Stimulated activated CD4-positive, alpha-beta T cell treated with anti-CD3 and anti-CD28 coated beads, Interleukin-4, amount 100 ng/mL, for 48 hours (primary cell): ENCODE data around the gene NUDT3.
"Not testable (repeated sequence)": the region's sequence is repeated elsewhere in the genome, so short reads cannot be mapped to it uniquely, and the experiment has no call there.

Experiments used
- DNase-seq, 2 donors: peaks; one replicate each; pipeline ENCODE4 v3.0.0-alpha.2; 2020; ENCODE audit warnings: low read depth in 2 of 2

The NUDT3 gene

GRCh38 chr6:34392497-34393190, at the start of gene NUDT3:
NUDT3 (minus strand) TSS chr6:34392669; CDS start chr6:34392362, 307 bp downstream.
- peak; percentile 88 to 89 for DNase-seq

DNA sequence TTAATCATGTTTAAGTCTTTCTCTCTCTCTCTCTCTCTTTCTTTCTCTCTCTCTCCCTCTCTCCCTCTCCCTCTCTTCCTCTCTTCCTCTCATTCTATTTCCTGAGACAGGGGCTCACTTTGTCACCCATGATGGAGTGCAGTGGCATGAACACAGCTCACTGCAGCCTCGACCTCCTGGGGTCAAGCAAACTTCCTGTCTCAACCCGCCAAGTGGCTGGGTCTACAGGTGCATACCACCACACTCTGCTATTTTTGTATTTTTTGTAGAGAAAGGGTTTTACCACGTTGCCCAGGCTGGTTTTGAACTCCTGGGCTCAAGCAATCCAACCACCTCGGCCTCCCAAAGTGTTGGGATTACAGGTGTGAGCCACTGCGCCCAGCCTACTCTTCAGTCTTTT, 49.1 kb upstream of the NUDT3 start:
- no peak for DNase-seq

DNA sequence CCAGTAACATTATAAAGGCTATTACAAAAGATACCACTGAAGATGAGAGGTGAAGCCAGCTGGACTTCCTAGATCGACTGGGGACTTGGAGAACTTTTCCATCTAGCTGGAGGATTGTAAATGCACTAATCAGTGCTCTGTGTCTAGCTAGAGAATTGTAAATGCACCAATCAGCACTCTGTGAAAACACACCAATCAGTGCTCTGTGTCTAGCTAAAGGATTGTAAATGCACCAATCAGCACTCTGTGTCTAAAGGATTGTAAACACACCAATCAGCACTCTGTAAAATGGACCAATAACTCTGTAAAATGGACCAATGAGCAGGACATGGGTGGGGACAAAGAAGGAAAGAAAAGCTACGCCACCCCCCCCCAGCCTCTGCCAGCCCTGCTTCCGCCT, 47.0 kb upstream of the NUDT3 start:
- DNase-seq: no peak

GRCh38 chr6:34438705-34439104, 46.2 kb upstream of the NUDT3 start:
- DNase-seq: no peak

DNA sequence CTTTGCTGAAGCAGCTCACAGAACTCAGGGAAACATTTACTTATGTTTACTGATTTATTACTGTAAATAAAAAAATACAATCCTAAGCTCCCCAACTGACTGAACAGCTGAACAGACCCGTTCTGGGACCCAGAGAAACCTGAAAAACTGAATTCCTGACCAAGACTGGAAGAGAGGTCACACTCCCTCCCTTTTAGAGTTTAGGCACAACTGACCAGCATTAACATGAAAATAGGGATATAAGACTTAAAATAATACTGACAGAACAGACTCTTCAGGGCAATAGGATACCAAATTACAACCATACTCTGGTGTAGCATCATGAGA, 45.1 kb upstream of the NUDT3 start:
- DNase-seq: no peak

DNA sequence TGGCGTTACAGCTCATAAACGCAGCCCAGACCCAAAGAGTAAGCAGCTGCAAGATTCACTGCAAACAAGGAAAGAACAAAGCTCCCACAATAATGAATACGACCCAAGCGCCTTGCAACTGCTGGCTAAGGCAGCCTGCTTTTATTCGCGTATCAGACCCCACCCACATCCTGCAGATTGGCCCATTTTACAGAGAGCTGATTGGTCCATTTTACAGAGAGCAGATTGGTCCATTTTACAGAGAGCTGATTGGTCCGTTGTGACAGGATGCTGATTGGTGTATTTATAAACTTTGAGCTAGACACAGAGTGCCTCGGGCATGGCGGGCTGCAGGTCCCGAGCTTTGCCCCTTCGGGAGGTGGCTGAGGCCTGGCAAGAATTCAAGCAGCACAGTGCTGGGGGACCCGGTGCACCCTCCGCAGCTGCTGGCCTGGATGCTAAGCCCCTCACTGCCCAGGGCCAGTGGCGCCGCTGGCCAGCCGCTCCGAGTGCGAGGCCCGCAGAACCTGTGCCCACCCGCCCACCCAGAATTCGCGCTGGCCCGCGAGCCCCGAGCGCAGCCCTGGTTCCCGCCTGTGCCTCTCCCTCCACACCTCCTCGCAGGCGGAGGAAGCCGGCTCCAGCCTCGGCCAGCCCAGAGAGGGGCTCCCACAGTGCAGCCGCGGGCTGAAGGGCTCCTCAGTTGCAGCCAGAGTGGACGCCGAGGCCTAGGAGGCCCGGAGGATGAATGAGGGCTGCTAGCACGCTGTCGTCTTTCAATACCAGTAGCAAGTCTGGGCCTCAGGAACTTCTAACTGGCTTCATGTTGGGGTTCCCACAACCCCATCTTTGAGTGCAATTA, 44.6 kb upstream of the NUDT3 start:
- DNase-seq: no peak

DNA sequence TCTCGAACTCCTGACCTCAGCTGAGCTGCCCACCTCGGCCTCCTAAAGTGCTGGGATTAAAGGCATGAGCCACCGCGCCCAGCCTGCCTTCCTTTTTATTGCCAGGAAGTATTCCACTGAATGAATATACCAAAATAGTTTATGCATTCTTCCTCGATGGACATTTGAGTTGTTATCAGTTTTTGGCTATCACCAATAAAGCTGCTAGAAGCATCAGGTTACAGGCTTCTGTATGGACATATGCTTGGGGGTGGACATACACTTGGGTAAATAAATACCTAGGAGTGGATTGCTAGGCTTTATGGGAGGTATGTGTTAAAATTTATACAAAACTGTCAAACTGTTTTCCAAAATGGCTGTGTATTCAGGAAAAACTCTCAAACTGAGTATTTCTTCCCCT, 43.4 kb upstream of the NUDT3 start:
- DNase-seq: no peak

GRCh38 chr6:34425498-34426410, 33.3 kb upstream of the NUDT3 start, which contains the start of gene RPS10:
RPS10 (minus strand) TSS chr6:34426069; CDS start chr6:34425221, 848 bp downstream.
- DNase-seq: peak; percentile 87 to 90

DNA sequence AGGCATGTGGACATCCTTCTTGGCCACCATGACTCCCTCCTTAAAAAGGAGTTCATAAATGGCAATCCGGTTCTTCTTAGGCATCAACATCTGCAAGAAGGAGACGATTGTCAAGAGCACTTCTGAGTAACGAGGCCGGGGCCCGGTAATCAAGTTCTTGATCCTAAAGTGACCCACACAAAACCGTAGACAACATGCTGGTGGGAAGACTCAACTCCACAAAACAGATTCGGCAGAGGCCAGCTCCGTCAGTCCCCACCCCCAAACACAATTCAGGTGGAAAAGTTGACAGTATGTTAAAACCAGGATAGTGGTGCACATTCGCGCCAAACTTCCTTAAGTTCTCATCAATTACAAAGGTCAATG, 32.6 kb upstream of the NUDT3 start:
- no peak for DNase-seq

DNA sequence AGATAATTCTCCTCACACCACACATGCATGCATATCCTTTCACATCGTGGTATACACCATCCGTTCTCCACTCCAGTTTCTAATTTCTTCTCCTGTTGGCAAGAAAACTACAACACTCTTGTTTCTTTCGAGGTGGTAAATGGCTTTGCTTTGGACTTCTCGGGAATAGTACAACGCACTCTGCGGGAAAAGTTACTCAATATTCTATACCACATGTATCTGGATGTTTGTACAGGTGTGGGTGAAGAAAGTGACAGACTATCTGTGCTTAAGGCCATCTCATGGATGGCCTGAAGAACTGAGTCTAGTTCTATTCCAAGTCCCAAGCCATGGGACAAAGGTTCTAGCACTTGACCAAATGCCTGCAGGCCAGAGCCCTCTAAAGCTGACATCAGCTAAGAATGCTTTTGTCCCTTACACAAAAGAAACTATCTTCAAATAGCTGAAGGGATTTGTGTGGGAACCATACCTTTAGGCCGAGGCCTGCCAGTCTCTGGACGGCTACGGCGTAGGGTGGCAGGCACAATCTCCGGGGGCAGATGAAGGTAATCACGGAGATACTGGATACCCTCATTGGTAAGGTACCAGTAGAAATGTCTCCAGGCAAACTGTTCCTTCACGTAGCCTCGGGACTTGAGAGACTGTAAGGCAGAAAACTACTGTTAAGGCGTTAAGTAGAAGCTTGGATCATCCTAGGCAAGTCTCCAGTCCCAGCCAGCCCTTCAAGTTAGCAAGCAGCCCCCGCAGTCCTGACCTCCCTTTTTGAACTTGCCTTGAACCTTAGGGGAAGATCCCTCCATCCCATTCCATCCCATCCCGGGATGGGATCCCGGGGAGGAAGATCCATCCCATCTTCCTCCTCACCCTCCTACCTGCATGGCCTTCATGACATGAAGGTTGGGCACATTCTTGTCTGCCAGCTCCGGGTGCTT, 32.0 kb upstream of the NUDT3 start:
- DNase-seq: no peak

GRCh38 chr6:34423254-34423653, 30.8 kb upstream of the NUDT3 start:
- DNase-seq: no peak

DNA sequence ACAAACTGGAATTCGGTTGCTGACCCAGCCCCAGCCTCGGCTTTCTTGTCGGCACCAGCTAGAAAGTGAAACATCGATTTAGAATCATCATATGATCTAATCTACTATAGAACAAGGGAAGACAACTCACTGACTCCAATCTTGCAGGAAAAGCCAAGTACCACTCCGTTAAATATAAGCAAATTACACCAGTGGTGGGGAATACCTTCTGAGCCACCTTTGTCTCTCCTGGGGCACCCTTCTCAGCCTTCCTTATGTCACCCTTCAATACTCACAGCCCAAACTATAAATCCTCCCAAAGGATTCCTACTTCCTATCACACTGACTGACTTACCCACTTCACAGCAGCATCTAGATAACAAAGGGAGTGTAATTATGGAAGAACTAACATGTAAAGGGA, 25.9 kb upstream of the NUDT3 start:
- DNase-seq: no peak

DNA sequence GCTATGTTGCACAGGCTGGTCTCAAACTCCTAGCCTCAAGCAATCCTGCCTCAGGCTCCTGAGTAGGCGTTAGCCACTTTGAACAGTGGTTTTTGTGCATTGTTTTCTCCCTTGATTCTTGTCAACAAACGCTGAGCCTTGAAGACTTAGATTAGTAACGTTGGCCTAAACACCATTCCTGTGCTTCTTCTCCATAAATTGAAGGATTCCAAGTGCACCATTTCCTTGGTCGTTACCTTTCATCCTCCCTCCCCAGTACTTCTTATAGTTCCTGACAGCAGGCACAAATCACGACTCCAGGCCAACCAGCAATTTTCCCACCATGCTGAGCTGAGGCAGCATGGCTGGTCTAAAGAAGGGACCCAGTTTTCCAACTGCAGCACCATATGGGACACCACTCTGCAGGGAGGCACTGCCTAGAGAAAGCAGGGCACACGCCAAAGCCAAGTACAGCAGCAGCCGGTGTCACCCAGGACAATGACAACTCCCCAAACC, 24.5 kb upstream of the NUDT3 start:
- no peak for DNase-seq

GRCh38 chr6:34414999-34415858, 22.8 kb upstream of the NUDT3 start:
- no peak for DNase-seq

- DNase-seq: no peak
These were observed 20.3 kb upstream of the NUDT3 start for GRCh38 chr6:34412643-34413214.

DNA sequence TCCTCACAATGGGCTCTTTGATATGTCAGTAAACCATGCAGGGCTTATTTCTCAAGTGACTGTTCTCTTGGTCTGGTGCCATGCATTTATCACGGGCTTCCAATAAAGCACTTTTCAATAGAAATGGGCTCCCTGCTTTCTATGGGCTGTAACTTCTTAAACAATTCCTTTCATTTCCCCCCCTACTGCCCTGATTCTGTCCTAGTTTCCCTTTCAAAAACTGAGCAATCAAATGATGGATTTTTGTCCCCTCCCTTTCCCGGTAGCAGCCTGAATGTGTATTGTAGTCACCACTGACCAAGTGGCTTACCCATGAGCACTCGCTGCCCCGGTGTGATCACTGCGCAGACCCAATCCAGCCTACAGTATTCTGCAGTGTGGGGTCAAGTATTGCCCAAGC, 19.5 kb upstream of the NUDT3 start:
- no peak for DNase-seq

DNA sequence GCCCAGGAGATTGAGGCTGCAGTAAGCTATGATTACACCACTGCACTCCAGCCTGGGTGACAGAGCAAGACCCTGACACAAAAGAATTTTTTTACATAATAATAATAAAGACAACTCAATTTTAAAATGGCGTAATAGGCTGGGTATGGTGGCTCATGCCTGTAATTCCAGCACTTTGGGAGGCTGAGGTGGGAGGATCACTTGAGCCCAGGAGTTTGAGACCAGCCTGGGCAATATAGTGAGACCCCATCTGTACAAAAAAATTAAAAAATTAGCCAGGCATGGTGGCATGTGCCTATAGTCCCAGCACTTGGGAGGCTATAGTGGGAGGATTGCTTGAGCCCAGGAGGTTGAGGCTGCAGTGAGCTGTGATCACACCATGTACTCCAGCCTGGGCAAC, 15.4 kb upstream of the NUDT3 start:
- DNase-seq: not testable (repeated sequence)

GRCh38 chr6:34396518-34396917, 4.0 kb upstream of the NUDT3 start:
- DNase-seq: no peak

- no peak for DNase-seq
These were observed 1.5 kb upstream of the NUDT3 start for GRCh38 chr6:34393966-34394305.
